ENCODE measurements around the gene TXNRD1.
A peak's percentile ranks its signal among the peaks of the same experiment; 100 is the strongest.
"Not testable (repeated sequence)": the region's sequence is repeated elsewhere in the genome, so short reads cannot be mapped to it uniquely, and the experiment has no call there.

The TXNRD1 gene

DNA sequence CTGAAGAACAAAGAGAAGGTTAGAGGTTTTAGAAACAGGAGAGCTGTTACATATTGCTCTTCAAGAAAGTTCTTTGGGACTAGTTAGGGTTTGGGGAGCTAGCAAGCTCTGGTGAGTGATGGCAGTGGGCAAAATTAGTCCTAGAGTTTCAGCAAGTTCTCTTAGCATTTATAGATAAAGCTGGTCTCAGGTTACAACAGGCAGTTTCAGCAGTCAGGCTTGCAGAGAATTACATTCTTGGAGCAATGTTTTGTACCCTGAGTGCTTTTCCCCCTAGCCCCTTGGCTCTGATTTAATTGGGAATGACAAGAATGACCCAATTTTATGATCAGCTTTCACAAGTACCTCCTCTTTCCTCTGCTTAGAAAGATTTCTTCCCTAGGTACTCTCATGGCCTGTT lies 66.5 kb downstream of the TXNRD1 start:
- DNase-seq = no peak

- DNase-seq = no peak
Observed at GRCh38 chr12:104285740-104286515, 70.3 kb downstream of the TXNRD1 start.

GRCh38 chr12:104286516-104287482 lies 71.2 kb downstream of the TXNRD1 start:
- peak; percentile 97 for DNase-seq

- peak; percentile 86 for DNase-seq
Observed at GRCh38 chr12:104288635-104289274, 73.2 kb downstream of the TXNRD1 start.

DNA sequence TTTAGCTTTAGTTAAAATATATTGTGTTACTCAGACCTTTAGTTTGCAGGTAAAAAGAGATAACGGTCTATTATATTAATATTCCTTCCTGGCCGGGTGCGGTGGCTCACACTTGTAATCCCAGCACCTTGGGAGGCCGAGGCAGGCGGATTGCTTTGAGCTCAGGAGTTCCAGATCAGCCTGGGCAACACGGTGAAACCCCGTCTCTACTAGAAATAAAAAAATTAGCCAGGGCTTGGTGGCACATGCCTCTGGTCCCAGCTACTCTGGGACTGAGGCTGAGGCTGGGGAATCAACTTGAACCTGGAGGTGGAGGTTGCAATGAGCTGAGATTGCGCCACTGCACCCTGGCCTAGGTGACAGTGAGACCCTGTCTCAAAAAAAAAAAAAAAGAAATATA lies 74.7 kb downstream of the TXNRD1 start:
- no peak for DNase-seq

- no peak for DNase-seq
Observed at GRCh38 chr12:104290855-104291254, 75.3 kb downstream of the TXNRD1 start.

DNA sequence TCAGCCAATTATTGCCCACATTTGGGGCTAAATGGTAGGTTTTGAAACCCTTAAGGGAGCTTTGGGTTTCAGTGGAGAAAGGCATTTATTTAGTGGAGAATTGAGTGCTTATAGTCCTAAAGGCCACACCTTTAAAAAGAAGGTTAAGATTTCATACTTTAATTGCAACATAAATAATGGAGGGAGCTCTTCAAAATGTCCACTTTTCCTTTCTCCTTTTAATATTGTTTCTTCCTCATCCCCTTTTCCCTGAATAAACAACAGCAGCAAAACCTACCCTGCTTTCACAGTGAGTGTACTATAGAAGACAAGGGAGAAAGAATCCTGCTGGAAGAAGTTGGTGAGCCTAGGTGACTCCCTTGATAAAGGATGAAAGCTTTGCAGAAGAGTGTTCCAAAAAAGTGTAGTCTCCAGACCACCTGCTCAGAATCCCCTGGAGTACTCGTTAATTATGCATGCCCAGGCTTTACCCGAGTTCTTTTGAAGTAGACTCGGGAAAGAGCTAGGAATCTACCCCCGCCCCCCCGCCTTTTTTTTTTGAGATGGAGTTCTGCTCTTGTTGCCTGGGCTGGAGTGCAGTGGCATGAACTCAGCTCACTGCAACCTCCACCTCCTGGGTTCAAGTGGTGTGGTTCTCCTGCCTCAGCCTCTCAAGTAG lies 76.4 kb downstream of the TXNRD1 start:
- DNase-seq = no peak

DNA sequence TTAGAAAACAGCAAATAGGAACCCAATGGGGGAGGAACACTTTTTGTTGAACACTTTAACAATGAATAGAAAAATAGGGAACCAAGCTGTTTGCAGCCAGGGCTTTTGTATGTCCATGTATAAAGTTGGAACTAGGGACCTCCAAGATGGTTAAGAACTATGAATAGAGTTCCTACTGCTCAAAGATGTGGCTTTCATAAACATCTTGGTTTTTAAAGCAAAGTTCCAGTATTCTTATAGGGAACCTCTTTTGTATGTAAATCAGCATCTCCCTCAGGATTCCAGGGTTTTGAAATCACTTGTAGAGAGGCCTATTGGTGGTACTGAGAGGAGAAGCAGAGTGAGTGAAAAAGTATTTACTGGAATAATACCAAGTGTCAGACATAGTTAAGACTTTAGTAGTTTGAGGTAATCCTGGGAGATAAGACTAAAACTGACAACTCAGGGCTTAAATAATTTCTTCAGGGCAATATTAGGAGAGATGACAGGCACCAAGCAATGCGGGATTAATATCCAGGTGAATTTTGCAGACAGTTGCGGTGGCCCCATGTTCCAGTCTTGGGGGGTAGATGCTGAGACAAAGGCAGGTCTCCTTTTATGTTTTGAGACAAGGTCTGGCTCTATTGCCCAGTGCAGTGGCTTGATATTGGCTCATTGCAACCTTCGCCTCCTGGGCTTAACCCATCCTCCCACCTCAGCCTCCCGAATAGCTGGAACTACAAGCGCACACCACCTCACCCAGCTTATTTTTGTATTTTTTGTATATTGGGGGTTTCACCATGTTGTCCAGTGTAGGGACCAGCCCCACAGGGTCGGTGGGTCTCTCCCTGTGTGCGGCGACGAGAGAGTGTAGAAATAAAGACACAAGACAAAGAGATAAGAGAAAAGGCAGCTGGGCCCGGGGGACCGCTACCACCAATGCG lies 77.6 kb downstream of the TXNRD1 start:
- DNase-seq = no peak

DNA sequence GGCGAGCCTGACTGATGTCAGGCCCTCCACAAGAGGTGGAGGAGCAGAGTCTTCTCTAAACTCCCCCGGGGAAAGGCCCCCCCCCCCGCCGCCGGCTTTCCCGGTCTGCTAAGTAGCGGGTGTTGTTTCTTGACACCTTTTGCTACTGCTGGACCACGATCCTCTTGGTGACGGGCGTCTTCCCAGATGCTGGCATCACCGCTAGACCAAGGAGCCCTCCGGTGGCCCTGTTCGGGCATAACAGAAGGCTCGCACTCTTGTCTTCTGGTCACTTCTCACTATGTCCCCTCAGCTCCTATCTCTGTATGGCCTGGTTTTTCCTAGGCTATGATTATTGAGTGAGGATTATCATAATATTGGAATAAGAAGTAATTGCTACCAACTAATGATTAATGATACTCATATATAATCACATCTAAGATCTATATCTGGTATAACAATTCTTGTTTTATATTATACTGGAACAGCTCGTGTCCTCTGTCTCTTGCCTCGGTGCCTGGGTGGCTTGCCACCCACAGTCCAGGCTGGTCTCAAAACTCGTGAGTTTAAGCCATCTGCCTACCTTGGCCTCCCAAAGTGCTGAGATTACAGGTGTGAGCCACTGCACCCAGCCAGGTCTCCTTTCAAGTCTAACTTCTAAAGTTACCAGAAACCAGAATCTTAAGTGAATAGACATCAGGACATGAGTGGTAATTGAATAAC lies 78.7 kb downstream of the TXNRD1 start:
- not testable (repeated sequence) for DNase-seq

- no peak for DNase-seq
Observed at GRCh38 chr12:104294927-104295668, 79.5 kb downstream of the TXNRD1 start.

- DNase-seq = no peak
Observed at GRCh38 chr12:104295954-104296353, 80.4 kb downstream of the TXNRD1 start.

DNA sequence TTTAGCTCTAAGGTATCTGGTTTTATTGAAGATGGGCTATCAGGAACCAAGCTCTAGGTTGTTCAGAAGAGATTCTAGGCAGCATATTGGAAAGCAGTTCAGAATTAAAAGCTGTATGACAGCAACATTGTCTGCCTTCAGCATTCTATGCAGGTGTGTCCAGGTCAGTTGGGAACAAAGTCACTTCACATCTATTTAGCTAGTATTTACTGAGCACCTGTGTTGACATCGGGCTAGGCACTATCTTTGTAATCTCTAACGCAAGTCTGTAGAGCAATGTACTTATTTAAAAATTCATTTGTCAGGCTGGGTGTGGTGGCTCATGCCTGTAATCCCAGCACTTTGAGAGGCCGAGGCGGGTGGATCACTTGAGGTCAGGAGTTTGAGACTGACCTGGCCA lies 81.1 kb downstream of the TXNRD1 start:
- DNase-seq = no peak

DNA sequence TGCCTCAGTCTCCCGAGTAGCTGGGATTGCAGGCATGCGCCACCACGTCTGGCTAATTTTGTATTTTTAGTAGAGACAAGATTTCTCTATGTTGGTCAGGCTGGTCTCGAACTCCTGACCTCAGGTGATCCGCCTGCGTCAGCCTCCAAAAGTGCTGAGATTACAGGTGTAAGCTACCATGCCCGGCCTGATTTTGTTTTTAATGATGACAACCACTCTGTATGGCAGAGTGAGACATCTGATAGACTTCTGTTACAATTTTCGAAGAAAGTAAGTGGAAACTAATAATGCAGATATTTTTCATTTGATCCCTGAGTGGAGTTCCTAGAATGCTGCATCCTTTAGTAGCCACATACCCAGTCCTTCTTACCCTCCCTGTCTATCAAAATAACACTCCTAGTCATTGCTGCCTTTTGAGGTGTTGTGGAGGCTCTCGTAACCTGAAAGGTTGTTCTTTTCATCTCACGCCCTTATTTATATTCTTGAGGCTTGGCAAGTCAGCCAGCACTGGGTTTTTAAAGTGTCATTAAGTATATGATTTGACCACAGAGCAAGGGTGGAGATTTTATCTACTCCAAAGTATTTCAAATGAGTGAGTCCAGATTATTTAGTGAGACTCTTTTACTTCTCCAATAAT lies 82.0 kb downstream of the TXNRD1 start:
- DNase-seq = no peak

GRCh38 chr12:104299842-104300481 lies 84.4 kb downstream of the TXNRD1 start:
- DNase-seq = peak; percentile 53

DNA sequence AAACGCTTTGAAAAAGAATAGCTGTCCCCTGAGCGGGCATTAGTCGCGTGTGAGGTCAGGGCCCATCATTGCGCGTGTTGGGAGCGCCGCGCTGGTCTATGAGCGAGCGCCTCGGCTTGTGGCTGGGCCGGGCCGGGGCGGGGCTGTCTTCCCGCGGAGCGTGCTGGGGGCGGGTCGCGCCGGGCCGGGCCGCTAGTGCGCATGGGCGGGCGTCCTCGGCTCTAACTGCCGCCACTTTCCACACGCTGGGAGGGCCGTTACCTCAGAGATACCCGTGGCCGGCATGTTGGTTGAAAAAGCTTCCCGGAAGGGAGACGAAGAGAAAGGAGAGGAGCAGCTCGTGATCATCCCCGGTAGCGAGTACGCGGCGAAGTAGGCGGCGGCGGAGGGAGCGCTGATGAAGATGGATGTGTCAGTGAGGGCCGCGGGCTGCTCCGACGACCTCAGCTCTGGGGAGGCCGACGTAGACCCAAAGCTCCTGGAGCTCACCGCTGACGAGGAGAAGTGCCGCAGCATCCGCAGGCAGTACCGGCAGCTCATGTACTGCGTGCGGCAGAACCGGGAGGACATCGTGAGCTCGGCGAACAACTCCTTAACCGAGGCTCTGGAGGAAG lies 88.1 kb downstream of the TXNRD1 start, which contains the start of gene EID3:
Gene EID3, plus strand, starts transcription at position 202 of the 614 bp plus-strand sequence. Its CDS starts 196 bp downstream, at position 398.
- peak; percentile 91 for DNase-seq

DNA sequence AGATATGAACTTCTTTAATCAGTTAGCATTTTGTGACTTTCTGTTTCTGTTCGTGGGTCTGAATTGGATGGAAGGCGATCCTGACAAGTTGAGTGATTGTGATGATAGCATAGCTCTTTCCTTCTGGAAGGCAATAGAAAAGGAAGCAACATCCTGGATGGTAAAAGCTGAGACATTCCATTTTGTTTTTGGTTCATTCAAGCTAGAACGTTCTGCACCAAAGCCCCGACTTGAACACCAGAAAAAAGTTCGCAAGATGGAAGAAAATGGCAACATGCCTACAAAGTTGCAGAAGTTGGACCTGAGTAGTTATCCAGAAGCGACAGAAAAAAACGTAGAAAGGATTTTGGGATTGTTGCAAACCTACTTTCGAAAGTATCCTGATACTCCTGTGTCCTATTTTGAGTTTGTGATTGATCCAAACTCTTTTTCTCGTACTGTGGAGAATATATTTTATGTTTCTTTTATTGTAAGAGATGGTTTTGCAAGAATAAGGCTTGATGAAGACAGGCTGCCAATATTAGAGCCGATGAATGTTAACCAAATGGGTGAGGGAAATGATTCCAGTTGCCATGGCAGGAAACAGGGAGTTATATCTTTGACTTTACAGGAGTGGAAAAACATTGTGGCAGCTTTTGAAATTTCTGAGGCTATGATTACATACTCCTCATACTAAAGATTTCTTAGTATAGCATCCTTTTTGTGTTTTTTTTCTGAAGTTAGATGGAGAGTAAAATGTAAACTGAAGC lies 88.9 kb downstream of the TXNRD1 start:
- DNase-seq = no peak

GRCh38 chr12:104305349-104305748 lies 89.8 kb downstream of the TXNRD1 start:
- no peak for DNase-seq

DNA sequence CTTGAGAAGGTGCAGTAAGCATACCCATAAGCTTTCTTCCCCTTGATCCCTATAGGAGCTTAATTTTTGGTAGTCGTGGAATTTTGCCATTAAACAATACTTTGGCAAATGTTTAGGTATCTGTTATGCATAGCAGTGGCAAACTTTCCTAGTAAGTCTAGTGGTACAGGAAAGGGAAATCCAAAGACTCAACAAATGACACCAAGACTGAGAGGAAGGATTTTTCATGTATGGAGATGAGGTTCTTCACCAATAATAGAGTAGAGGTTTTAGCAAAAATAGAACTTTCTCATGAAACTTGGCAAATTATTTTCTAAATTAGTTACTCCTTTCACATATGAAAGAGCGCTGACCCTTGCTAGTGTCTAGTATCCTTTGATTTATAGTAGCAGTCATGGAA lies 90.8 kb downstream of the TXNRD1 start:
- DNase-seq = no peak
